PC-9 (cell line): Measurements from ENCODE around the gene F2RL1.

Experiments
- CTCF ChIP-seq: fragments of 200-600 bp; sonication (generic); conservative IDR thresholded peaks from 2 replicates; pipeline ENCODE4 v1.6.1; 2017; ENCODE audit warnings: mixed run types, antibody characterized with exemption, mild to moderate bottlenecking, moderate library complexity
- EZH2 ChIP-seq: fragments of 200-600 bp; sonication (generic); IDR thresholded peaks from 2 replicates; pipeline ENCODE4 v1.8.0; 2017; ENCODE audit warnings: antibody characterized with exemption, low read depth

GRCh38 chr5:76845890-76846289, 27.1 kb downstream of the F2RL1 start:
- TF ChIP-seq CTCF (no peak), EZH2 (no peak)
